GM12874 (cell line): Measurements from ENCODE around the gene TOPBP1.

Source experiments
- TF ChIP-seq, protein P1 (sequence below): IDR thresholded peaks from 2 replicates; pipeline ENCODE4 v1.5.1; 2011; ENCODE audit warnings: low read depth, mild to moderate bottlenecking, control low read depth, low read length, moderate library complexity; ENCODE audit not compliant: insufficient read depth

Gene TOPBP1

DNA sequence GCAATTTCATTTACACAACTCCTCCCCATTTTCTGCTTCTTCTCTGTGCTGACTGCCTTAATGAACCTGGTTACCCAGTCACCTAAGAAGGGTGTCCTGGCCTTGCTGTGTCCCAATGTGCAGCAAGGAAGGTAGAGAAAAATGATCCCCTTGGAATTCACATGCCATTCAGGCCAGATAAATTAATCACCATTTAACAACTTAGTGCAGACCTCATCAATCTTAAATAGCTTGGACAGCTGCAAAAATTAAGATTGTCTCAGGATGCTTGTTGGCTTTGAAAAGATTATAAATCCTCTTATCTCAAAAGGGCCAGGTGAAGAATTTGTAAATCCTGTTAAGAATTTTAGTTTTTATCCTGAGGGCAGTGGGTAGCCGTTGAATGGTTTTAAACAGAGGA lies 97.9 kb downstream of the TOPBP1 start:
- TF ChIP-seq, protein P1, sequence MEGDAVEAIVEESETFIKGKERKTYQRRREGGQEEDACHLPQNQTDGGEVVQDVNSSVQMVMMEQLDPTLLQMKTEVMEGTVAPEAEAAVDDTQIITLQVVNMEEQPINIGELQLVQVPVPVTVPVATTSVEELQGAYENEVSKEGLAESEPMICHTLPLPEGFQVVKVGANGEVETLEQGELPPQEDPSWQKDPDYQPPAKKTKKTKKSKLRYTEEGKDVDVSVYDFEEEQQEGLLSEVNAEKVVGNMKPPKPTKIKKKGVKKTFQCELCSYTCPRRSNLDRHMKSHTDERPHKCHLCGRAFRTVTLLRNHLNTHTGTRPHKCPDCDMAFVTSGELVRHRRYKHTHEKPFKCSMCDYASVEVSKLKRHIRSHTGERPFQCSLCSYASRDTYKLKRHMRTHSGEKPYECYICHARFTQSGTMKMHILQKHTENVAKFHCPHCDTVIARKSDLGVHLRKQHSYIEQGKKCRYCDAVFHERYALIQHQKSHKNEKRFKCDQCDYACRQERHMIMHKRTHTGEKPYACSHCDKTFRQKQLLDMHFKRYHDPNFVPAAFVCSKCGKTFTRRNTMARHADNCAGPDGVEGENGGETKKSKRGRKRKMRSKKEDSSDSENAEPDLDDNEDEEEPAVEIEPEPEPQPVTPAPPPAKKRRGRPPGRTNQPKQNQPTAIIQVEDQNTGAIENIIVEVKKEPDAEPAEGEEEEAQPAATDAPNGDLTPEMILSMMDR: no peak

DNA sequence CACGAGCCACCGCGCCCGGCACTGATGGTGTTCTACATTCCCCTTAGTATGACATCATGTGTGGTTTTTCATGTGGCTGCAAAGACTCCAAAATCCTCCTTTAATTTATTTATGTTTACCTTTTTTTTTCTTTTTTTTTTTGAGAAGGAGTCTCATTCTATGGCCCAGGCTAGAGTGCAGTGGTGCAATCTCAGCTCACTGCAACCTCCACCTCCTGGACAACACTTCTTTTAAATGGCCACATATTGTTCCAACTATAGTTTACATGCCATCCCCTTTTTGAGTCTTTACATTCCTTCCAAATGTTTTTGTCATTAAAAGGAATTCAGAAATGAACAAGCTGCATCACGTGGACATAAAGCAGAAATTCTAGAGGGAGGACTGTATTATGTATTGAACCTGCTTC lies 98.6 kb downstream of the TOPBP1 start:
- TF ChIP-seq, protein P1: no peak

DNA sequence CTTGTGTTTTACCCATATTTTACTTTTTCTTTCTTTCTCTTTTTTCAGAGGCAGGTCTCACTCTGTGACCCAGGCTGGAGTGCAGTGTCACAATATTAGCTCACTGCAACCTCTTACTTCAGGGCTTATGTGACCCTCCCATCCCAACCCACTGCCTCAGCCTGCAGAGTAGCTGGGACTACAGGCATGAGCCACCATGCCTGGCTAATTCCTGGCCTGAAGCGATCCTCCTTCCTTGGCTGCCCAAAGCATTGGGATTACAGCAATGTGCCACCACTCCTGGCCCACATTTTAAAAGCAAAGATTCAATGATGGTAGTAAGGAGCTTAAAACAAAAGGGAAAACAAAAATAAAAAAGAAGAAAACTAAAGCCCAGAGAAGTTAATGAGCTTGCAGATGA lies 99.4 kb downstream of the TOPBP1 start:
- TF ChIP-seq, protein P1: no peak

DNA sequence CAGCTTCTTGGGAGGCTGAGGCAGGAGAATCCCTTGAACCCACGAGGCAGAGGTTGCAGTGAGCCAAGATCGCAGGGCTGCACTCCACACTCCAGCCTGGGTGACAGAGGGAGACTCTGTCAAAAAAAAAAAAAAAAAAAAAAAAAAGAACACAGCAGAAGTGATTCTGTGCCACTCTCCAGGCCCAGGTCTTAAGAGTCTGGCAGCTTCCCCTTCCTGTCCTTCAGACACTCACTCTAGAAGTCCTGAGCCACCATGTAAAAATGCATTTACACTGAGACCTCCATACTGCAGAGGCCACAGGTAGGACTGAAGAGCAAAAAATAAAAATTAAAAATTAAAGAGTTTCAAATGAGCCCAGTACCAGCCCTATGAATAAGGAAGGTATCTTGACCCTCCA lies 100.1 kb downstream of the TOPBP1 start:
- TF ChIP-seq, protein P1: no peak
